HG03097 (cell line): ENCODE measurements around the gene MIPOL1.
"Not testable (repeated sequence)": the region's sequence is repeated elsewhere in the genome, so short reads cannot be mapped to it uniquely, and the experiment has no call there.

Source experiments
- ATAC-seq: cut with Tn5 transposase; IDR thresholded peaks from one replicate; pipeline ENCODE4 v1.9.1; 2021; ENCODE audit not compliant: unreplicated experiment, low FRiP score

MIPOL1 gene

DNA sequence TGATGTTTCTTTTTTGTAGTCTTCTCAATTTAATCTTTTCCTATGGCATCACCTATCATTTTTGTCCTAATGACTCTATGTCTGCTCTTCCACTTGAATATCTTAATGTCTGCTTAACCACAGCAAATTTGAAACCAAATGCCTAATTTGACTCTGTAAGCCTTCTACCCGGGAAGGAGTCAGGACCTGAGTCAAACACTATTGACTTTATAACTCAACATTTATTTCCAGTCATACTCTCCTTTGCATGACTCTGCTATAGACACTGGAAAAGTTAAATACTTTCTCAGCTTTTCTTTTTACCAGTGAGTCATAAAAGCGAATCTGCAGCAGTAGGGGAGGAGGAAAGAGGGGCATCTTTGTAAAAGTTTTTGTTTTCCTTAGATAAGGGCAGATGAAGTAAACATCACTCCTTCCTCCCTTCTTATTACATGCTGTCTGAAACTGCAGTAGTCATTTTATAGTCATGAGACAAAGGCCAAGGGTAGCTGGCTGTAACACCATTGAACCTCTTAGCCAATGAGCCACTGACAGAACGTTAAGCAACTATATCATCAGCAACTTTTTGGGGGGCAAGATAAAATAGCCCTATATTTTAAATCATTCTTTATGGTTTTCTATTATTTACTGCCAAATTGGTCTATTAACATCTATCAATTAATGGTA lies 179.3 kb downstream of the MIPOL1 start:
- no peak for ATAC-seq

DNA sequence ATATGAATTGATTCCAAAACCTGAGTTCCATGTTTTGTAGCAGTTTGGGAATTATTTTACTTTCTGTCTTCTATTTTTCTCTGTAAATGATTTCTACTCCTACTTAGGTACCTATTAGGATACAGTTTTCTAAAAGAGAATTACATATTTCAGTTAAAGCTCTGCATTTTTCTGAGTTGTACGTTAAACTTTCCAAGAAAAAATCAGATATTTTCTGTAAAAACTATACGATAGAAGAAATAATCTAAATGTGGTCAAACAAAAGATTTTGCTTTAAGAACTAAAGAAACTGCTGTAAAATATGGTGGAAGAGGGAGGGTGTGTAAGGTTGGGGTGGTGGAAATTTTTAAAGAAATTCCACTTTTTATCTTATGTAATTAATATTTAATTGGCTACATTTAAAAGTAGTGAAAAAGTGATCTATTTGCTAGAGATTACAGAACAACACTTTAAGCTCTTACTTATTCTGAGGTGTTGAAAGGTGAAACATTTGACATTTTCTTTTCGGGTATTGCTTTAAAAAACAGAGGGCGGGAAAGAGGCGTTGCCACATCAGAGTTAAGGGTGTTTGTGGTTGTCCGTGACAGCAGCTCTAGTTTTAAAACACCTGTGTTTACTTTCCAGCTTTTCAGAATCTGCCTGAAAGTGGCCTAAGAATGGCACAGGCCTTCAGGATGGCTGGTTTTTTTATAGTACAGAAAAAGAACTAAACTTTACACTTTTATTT lies 187.3 kb downstream of the MIPOL1 start:
- ATAC-seq: no peak

DNA sequence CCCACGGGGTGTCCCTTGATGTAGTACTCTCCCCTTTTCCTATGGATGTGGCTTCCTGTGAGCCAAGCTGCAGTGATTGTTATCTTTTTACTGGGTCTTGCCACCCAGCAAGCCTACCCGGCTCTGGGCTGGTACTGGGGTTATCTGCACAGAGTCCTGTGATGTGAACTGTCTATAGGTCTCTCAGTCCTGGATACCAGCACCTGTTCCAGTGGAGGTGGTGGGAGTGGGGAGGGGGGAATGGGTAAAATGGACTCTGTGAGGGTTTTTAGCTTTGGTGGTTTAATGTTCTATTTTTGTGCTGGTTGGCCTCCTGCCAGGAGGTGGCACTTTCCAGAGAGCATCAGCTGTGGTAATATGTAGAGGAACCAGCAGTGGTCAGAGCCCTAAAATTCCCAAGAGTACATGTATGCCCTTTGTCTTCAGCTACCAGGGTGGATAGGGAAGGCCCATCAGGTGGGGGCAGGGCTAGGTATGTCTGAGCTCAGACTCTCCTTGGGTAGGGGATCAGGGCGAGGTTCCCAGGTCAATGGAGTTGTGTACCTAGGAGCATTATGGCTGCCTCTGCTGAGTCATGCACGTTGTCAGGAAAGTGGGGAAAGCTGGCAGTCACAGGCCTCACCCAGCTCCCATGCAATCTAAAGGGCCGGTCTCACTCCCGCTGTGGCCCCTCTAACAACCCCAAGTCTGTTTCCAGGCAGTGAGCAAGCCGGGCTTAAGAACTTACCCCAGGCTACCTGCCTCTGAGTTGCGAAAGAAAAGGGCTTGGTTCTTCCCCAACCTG lies 199.6 kb downstream of the MIPOL1 start:
- not testable (repeated sequence) for ATAC-seq

DNA sequence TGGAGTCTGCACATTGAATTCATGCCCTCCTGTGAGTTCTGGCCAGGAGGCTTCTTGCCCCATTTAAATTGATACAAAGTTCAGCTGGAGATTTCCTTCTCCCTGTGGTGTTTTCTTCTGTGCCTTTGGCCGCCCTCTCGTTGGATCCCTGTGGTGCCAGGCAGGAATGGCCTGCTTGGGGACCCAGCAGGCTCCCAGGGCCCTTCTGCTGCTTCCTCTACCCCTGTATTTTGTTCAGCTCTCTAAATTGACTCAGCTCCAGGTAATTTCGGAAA lies 200.1 kb downstream of the MIPOL1 start:
- ATAC-seq: no peak

DNA sequence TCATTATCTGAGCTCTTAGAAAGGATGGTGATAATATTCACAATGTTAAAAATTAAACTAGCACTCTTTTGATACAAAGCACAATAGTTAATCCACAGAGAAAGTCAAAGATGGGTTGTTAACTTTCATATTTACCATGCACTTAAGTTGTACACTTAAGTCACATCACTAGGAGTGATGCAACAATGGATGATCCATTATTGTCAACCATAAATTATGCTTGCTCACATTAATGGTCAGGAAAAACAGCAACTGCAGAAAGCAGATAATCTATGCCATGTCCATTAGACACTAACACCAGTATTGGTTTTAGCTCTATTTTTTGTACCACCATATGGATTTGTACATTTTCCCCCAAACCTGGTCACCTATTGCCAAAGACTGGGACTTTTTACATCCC lies 201.8 kb downstream of the MIPOL1 start:
- no peak for ATAC-seq

DNA sequence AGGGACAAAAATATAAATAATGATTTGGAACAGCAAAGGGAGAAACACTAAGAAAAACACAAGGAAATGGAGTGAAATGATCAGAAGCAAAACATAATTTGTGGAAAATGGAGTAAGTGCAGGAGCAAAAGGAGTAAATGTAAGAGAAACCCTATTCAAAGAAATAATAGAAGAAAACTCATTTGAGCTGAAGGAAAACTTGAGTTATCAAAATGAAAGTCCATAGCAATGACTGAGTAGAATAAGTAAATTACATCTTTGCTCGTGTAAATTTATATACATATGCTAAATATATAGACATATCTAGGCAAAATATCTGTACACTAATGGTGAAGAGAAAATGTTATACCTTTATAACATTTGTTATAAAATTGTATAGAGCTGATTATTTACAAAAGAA lies 203.4 kb downstream of the MIPOL1 start:
- no peak for ATAC-seq

DNA sequence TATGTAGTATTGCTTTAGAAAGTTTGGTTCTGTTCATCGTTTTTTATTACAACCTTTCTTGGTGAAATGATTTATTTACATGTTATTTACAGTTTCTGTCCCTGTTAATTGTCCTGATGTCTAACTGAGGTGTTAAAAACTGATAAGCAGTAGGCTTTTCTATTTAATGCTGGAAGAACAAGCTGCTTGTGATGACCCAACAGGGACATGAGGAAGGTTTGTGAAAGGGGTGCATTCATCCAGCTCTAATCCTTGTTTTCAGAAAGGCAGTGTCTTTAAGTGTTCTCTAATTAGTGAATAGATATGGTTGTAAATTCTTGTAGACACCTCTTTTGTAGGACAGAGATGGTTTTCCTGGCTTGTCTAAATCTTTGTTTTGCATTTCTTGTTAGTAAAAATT lies 205.9 kb downstream of the MIPOL1 start:
- ATAC-seq: no peak

GRCh38 chr14:37406095-37406494 lies 208.4 kb downstream of the MIPOL1 start:
- ATAC-seq: no peak

DNA sequence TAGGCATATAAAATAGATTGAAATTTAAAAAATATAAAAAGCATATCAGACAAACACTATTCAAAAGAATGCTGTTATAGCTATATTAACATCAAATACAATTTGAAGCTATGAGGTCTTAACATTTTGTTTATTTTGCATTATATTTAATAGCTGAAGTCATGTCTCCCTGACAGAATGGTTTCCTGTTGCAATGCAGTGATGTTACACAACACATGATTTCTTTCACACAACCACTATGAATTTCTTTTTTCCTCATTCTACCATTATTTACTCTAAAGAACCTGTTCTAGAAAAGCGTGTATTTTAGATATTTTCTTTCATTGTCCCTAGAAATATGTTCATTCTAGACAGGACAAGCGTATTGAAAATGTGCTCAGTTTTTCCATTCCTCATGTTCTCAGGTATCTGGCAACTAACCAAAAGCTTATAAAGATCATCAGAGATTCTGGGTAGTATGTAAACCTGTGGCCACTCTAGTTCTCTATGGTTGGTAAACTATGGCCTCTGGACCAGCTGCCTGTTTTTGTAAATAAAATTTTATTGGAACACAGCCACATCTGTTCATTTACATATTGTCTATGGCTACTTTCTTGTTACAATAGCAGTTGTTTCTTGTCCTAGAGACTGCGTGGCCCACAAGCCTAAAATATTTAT lies 213.5 kb downstream of the MIPOL1 start:
- ATAC-seq: no peak

DNA sequence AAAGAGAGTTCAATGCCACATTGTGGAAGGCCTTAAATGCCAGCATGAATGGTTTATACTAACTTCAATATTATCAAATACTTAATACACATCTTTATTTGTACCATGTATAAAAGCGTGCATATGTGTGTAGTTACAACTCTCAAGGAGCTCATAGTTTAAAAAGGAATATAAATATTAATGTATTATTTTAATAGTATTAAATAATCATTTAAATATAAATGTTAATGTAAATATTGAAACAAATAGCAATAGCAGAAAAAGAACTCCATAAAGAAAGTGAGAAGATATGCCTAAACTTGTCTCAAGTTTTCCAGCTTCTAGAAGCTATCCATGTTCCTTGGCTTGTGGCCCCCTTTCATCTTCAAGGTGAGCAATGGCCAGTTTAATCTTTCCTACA lies 215.3 kb downstream of the MIPOL1 start:
- ATAC-seq: no peak

DNA sequence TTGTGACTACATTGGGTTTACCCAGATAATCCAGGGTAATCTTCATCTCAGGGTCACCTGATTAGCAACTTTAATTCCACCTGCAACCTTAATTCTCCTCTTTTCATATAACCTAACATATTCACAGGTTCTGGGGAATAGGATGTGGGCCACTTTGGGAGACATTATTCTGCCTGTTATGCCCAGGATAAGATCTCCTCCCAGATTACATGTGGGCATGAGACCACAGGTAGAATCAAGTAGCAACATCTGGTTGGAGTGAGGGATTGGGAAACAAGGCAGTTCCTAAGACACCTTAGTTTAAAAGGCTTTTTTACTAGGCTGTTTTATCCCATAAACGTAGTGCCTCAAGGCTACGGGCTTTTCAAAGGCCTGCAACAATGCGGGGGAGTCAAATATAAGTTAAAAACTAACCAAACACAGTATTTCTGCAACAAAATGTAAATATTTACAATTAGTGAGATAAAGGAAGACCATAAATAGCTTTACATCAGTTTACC lies 215.8 kb downstream of the MIPOL1 start:
- ATAC-seq: no peak

DNA sequence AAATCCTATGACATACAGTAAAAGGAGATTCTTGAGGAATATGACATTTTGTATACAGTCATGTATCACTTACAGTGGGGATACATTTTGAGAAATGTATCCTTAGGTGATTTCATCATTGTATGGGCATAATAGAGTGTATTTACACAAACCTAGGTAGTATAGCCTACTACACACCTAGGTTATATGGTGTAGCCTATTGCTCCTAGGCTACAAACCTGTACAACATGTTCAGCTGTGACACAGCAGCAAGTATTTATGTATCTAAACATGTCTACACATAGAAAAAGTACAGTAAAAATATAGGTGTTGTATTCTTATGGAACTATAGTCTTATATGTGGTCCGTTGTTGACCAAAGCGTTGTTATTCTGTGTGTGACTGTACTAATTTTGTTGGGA lies 218.5 kb downstream of the MIPOL1 start:
- no peak for ATAC-seq

DNA sequence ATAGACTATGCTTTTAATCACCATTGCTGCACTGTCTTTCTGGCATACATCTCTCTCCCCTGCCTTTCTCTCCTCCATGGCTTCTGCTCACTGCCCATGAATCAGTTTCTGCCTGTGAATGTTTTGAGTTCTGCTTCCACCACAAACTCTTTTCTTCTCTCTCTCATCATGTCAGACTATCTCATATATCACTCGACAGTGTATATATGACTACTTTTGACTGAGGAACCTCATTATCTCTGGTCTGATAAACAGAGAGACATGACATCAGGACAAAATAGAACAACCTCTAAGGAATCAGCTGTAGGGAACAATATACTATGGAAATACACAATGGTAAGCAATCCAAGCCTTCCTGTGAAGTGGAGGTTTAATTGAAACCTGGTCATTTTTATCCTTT lies 219.4 kb downstream of the MIPOL1 start:
- ATAC-seq: no peak

DNA sequence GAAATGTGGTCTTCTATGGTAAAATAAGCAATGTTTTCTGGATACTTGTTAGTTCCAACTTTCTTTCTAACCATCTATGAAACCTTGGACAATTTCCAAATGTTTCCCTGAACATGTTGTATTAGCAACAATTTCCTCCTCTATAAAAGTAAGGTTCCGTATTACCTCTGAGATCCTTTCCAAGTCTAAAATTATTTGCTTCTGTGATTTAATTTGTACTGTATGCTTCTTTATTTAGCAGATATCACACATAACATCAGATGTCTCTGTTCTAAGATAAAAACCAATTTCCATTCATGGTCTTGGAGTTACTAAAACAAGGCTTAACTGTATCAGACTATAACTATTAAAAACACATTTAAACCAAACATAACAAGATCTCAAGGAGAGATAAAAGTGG lies 220.1 kb downstream of the MIPOL1 start:
- ATAC-seq: no peak

DNA sequence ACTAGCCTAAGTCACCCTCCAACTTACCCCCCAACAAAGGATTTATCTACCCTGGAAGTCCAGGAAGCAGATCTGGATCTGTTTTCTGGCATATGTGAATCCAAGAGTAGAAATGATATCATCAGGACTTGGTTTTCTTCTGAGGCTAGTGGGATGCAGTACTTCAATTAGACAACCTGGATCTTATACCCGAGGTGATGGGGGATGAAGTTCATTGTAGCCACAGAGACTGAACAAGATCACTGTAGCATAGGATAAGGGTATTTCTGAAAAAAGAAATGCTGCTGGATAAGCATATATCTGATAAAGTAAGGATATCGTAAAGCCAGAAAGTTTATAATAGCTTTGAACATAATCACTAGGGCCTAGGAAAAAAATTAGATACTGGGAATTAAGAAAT lies 222.9 kb downstream of the MIPOL1 start:
- ATAC-seq: no peak

GRCh38 chr14:37422319-37422718 lies 224.6 kb downstream of the MIPOL1 start:
- no peak for ATAC-seq

- ATAC-seq: no peak
Measured at GRCh38 chr14:37422748-37423147, 225.0 kb downstream of the MIPOL1 start.

- no peak for ATAC-seq
Measured at GRCh38 chr14:37428954-37429353, 231.2 kb downstream of the MIPOL1 start.

DNA sequence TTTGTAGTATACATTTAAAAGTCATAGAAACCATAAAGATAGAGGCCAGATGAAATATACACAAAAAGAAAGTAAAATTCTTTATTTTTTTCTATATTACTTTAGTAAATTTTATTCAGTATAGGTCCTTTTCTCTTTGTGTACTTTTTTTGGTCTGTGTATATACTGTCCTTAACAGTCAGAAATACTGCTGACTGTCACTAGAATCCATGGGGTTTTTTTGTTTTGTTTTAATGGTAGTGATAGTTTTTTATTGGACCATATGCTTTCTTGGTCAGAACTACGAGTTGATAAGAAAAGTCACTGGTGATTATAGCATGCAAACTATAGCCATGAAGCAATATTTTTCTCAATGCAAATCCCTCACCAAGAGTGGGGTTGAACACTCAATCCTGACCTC lies 231.9 kb downstream of the MIPOL1 start:
- ATAC-seq: no peak

GRCh38 chr14:37434867-37435266 lies 237.1 kb downstream of the MIPOL1 start:
- ATAC-seq: no peak

DNA sequence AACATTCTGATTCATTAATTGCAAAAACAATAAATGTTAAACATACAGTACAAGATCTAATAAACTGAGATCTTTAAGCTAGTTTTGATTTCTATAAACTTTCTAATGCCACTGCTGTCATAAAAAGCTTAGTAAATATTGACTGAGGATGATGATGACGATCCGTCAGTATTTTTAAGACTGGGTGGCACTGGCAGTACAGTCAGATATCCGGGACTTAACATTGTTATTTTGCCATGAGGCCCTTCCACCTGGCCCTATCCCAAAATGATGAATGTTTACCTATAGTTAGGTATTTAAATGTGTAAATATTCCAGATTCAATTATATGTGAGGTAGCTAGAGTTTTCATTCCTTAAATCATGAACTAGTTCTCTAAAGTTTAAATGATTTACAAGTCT lies 238.8 kb downstream of the MIPOL1 start:
- ATAC-seq: no peak
